Measurements from ENCODE around the gene UBASH3A. TPM values are rescaled to one million over a fixed set of nuclear protein-coding genes. Genes with fewer than 3 reads are reported as not detected.

UBASH3A gene
- polyA plus RNA-seq, 1 of the 3 experiments (the other 2 are of a cell fraction) = not detected

- Histone ChIP-seq H3K36me3 (replicated peaks in 1 of 2; ENCODE audit: control insufficient read depth in 1 of 2, insufficient read depth in 2 of 2, low read length in 1 of 2) (no peaks in the 10 kb centered on the region), H3K9me3 (no peaks in the 10 kb centered on the region)
- WGBS (ENCODE audit: low lambda C conversion rate) = 63% methylated on average over 7 of the region's 8 CpGs
Observed at GRCh38 chr21:42414066-42414465, 10.4 kb downstream of the UBASH3A start.

DNA sequence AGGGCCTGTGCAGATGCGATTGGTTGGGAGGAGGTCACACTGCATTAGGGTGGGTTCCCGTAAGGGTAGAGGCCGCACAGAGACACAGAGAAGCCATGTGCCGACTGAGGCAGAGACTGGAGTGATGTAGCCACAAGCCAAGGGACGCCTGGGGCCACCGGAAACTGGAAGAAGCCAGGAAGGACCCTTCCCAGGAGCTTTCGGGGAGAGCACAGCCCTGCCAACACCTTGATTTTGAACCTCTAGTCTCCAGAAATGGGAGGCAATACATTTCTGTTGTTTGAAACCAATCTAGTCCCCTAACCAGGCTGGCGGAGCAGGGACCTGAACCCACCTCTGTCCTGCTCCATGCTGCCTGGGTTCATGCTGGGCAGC, 10.8 kb downstream of the UBASH3A start:
- Histone ChIP-seq H3K4me2 (no peak overlapping the region), H3K4me3 (ENCODE audit: low read depth in 2 of 2, low read length in 1 of 2) (no peak overlapping the region), H4K20me1 (ENCODE audit: insufficient read depth) (no peaks in the 10 kb centered on the region), H3K4me1 (ENCODE audit: control insufficient read depth in 1 of 2, insufficient read depth in 2 of 2, low read depth in 1 of 2, low read length in 1 of 2) (no peaks in the 10 kb centered on the region), H3K27me3 (ENCODE audit: insufficient read depth) (no peaks in the 10 kb centered on the region), H3K79me2 (ENCODE audit: insufficient read depth) (no peaks in the 10 kb centered on the region), H3K9me2 (no peaks in the 10 kb centered on the region), H3K36me3 (replicated peaks in 1 of 2; ENCODE audit: control insufficient read depth in 1 of 2, insufficient read depth in 2 of 2, low read length in 1 of 2) (no peaks in the 10 kb centered on the region), H3K9ac (no peak overlapping the region), H3K9me3 (no peaks in the 10 kb centered on the region), H2AFZ (ENCODE audit: low read depth) (no peak overlapping the region), H3K27ac (ENCODE audit: low read depth in 2 of 2, low read length in 1 of 2) (no peak overlapping the region), H3F3A (replicated peaks; ENCODE audit: insufficient read depth) (no peaks in the 10 kb centered on the region)
- WGBS (ENCODE audit: low lambda C conversion rate) = 44% methylated on average over 5 of the region's 8 CpGs
- ChIA-PET CTCF (no interaction called here), POLR2A (no interaction called here)
- TF ChIP-seq EP300 (IDR thresholded peaks at IDR 0.05; ENCODE audit: borderline replicate concordance in 1 of 2, low read depth in 1 of 2, low read length in 1 of 2) (no peak), NRF1 (IDR thresholded peaks at IDR 0.05; ENCODE audit: low read depth, low read length) (no peak), USF2 (IDR thresholded peaks at IDR 0.05; ENCODE audit: borderline replicate concordance, low read depth, low read length) (no peak), MXI1 (IDR thresholded peaks at IDR 0.05; ENCODE audit: low read depth, low read length) (no peak), FOXM1 (IDR thresholded peaks at IDR 0.05; ENCODE audit: low read depth) (no peak), MEF2A (IDR thresholded peaks at IDR 0.05; ENCODE audit: borderline replicate concordance, low read depth) (no peak), POLR2AphosphoS5 (IDR thresholded peaks at IDR 0.05; ENCODE audit: low read depth, low read length) (no peak), RAD21 (IDR thresholded peaks at IDR 0.05; ENCODE audit: low read length) (no peak), RFX5 (IDR thresholded peaks at IDR 0.05; ENCODE audit: low read length) (no peak), EZH2phosphoT487 (IDR thresholded peaks at IDR 0.05; ENCODE audit: borderline replicate concordance, low read depth) (no peak), RXRA (IDR thresholded peaks at IDR 0.05; ENCODE audit: borderline replicate concordance, low read depth) (no peak), REST (IDR thresholded peaks at IDR 0.05; ENCODE audit: low read depth, low read length) (no peak)
- DNase-seq = no peak

More at GRCh38 chr21:42414066-42414465, 10.4 kb downstream of the UBASH3A start:
- Histone ChIP-seq H3K4me1 (ENCODE audit: control insufficient read depth in 1 of 2, insufficient read depth in 2 of 2, low read depth in 1 of 2, low read length in 1 of 2) (no peaks in the 10 kb centered on the region), H3K27ac (ENCODE audit: low read depth in 2 of 2, low read length in 1 of 2) (no peak overlapping the region), H3K9ac (no peak overlapping the region), H3K27me3 (ENCODE audit: insufficient read depth) (no peaks in the 10 kb centered on the region), H3F3A (replicated peaks; ENCODE audit: insufficient read depth) (no peaks in the 10 kb centered on the region), H4K20me1 (ENCODE audit: insufficient read depth) (no peaks in the 10 kb centered on the region), H3K79me2 (ENCODE audit: insufficient read depth) (no peaks in the 10 kb centered on the region), H3K4me3 (ENCODE audit: low read depth in 2 of 2, low read length in 1 of 2) (no peak overlapping the region), H3K9me2 (no peaks in the 10 kb centered on the region), H3K4me2 (no peak overlapping the region), H2AFZ (ENCODE audit: low read depth) (no peak overlapping the region)
- POLR2A ChIA-PET = no interaction called here
- no peak for TF ChIP-seq IRF3 (IDR thresholded peaks at IDR 0.05; ENCODE audit: low read depth, low read length)
- TF ChIP-seq SMC3 (IDR thresholded peaks at IDR 0.05; ENCODE audit: low read depth, low read length) = no peak
- CTCF ChIA-PET = no interaction called here
- DNase-seq = no peak
